HCT116 (cell line): ENCODE measurements around the gene RALGPS1. TPM values are rescaled to one million over a fixed set of nuclear protein-coding genes. Genes with fewer than 3 reads are reported as not detected.

ENCODE experiments used
- ATAC-seq: fragments of 200-7000 bp; cut with Tn5 transposase; 2 replicates; pipeline ENCODE4 v1.9.1; 2020; ENCODE audit warnings: mild to moderate bottlenecking, moderate library complexity
- BruUV-seq: library from RNA; stranded (reverse); fragments of 400-500 nt; replicated peaks from 2 replicates; lab custom pipeline; 2021; lab: Mats Ljungman, UMichigan
- CTCF ChIA-PET: fragments of 300-600 bp; sonication (Branson Sonifier 250); formaldehyde crosslinking; loops from one replicate; lab custom pipeline; 2021; ENCODE audit warnings: antibody characterized with exemption; lab: Charles Lee
- POLR2A ChIA-PET: fragments of 300-600, 350-600 bp; sonication (Branson Sonifier 250); formaldehyde crosslinking; loops from one replicate; lab custom pipeline; 2021; ENCODE audit warnings: antibody characterized with exemption; lab: Charles Lee
- RAD21 ChIA-PET, 2 experiments: fragments of 300-600 bp; sonication (Branson Sonifier 250); formaldehyde crosslinking; loops; one replicate each; lab custom pipeline; 2023; ENCODE audit warnings: low total read pairs in 2 of 2; ENCODE audit not compliant: uncharacterized antibody in 2 of 2, unreplicated experiment in 2 of 2, low non-redundant PET in 1 of 2; lab: Charles Lee
- DNase-seq: peaks from one replicate; pipeline ENCODE4 v3.0.0-alpha.2; 2010; ENCODE audit warnings: low read depth, low spot score
- H2AFZ ChIP-seq: fragments of 200-600 bp; shearing (Covaris generic), sonication (generic); 2 replicates; pipeline ENCODE4 v1.6.1; 2017; ENCODE audit warnings: low read depth, mixed run types, mixed read lengths, antibody characterized with exemption, low read length; ENCODE audit not compliant: poor library complexity, severe bottlenecking
- H3K27ac ChIP-seq: 2 replicates; pipeline ENCODE4 v1.5.1; 2012; ENCODE audit warnings: low read depth, low read length
- H3K27me3 ChIP-seq: fragments of 200-600 bp; sonication (generic); 2 replicates; pipeline ENCODE4 v1.6.1; 2016; ENCODE audit warnings: mixed run types, low read length, mixed read lengths; ENCODE audit not compliant: insufficient read depth
- H3K36me3 ChIP-seq, 2 experiments: fragments of 200-500 bp in 1 of 2; fragments of 200-600 bp in 1 of 2; sonication (Bioruptor generic) in 1 of 2; sonication (generic) in 1 of 2; 2 replicates each; pipeline versions ENCODE4 v1.5.1 to v1.6.1; 2014 to 2016; ENCODE audit warnings: low read length in 2 of 2, inconsistent platforms in 1 of 2, mixed read lengths in 1 of 2, mixed run types in 1 of 2; ENCODE audit not compliant: insufficient read depth in 2 of 2, control insufficient read depth in 1 of 2
- H3K4me1 ChIP-seq, 2 experiments: fragments of 200-600 bp in 1 of 2; sonication (generic) in 1 of 2; 2 replicates each; pipeline versions ENCODE4 v1.5.1 to v1.6.1; 2012 to 2017; ENCODE audit warnings: low read length in 2 of 2, inconsistent platforms in 1 of 2, mild to moderate bottlenecking in 1 of 2, mixed read lengths in 1 of 2, mixed run types in 1 of 2, moderate library complexity in 1 of 2; ENCODE audit not compliant: insufficient read depth in 2 of 2, control insufficient read depth in 1 of 2
- H3K4me2 ChIP-seq: fragments of 200-600 bp; sonication (generic); 2 replicates; pipeline ENCODE4 v1.6.1; 2017; ENCODE audit warnings: mixed run types, low read length, mixed read lengths
- H3K4me3 ChIP-seq, 2 experiments: fragments of 200-600 bp in 1 of 2; sonication (generic) in 1 of 2; replicated peaks in 1 of 2; 2 replicates each; pipeline ENCODE4 v1.5.1; 2011 to 2016; ENCODE audit warnings: low read length in 2 of 2, control low read depth in 1 of 2, low read depth in 1 of 2, mild to moderate bottlenecking in 1 of 2, mixed read lengths in 1 of 2, mixed run types in 1 of 2
- H3K79me2 ChIP-seq: fragments of 200-600 bp; sonication (generic); 2 replicates; pipeline ENCODE4 v1.6.1; 2017; ENCODE audit warnings: mild to moderate bottlenecking, mixed run types, low read length, moderate library complexity, mixed read lengths; ENCODE audit not compliant: insufficient read depth
- H3K9ac ChIP-seq: fragments of 200-600 bp; sonication (generic); 2 replicates; pipeline ENCODE4 v1.6.1; 2016; ENCODE audit warnings: low read length, mixed read lengths
- H3K9me2 ChIP-seq: fragments of 200-600 bp; sonication (generic), shearing (Covaris generic); 2 replicates; pipeline ENCODE4 v1.6.1; 2017; ENCODE audit warnings: mixed run types, mild to moderate bottlenecking, moderate library complexity; ENCODE audit not compliant: insufficient read depth
- H3K9me3 ChIP-seq, 2 experiments: fragments of 200-500 bp in 1 of 2; fragments of 200-600 bp in 1 of 2; sonication (Bioruptor generic) in 1 of 2; sonication (generic) in 1 of 2; 2 replicates each; pipeline ENCODE4 v1.6.1; 2014 to 2017; ENCODE audit warnings: low read length in 2 of 2, mixed read lengths in 2 of 2, inconsistent platforms in 1 of 2, low read depth in 1 of 2, mild to moderate bottlenecking in 1 of 2, mixed run types in 1 of 2, moderate library complexity in 1 of 2; ENCODE audit not compliant: control insufficient read depth in 1 of 2, insufficient read depth in 1 of 2
- H4K20me1 ChIP-seq: fragments of 200-600 bp; sonication (generic), shearing (Covaris generic); 2 replicates; pipeline ENCODE4 v1.6.1; 2017; ENCODE audit warnings: mixed run types, mild to moderate bottlenecking, moderate library complexity; ENCODE audit not compliant: insufficient read depth
- CBX3 ChIP-seq: IDR thresholded peaks from 2 replicates; pipeline ENCODE4 v1.6.1; 2012; ENCODE audit warnings: low read depth
- EGR1 ChIP-seq: IDR thresholded peaks from 2 replicates; pipeline ENCODE4 v1.6.1; 2012; ENCODE audit warnings: low read depth
- ELF1 ChIP-seq: IDR thresholded peaks from 2 replicates; pipeline ENCODE4 v1.6.1; 2012; ENCODE audit warnings: low read depth, borderline replicate concordance
- EZH2 ChIP-seq: fragments of 200-600 bp; sonication (generic); IDR thresholded peaks from 2 replicates; pipeline ENCODE4 v1.6.1; 2017; ENCODE audit warnings: antibody characterized with exemption, mixed run types
- EZH2phosphoT487 ChIP-seq: fragments of 200-600 bp; IDR thresholded peaks from 2 replicates; pipeline ENCODE4 v1.6.1; 2018; ENCODE audit warnings: antibody characterized with exemption, borderline replicate concordance
- FOSL1 ChIP-seq: IDR thresholded peaks from 2 replicates; pipeline ENCODE4 v1.6.1; 2012; ENCODE audit warnings: low read depth
- JUND ChIP-seq: IDR thresholded peaks from 2 replicates; pipeline ENCODE4 v1.6.1; 2012
- MAX ChIP-seq: IDR thresholded peaks from 2 replicates; pipeline ENCODE4 v1.6.1; 2012
- POLR2A ChIP-seq: IDR thresholded peaks from 2 replicates; pipeline ENCODE4 v1.7.0; 2011; ENCODE audit warnings: borderline replicate concordance; ENCODE audit not compliant: insufficient read depth, insufficient read length; ENCODE audit errors: extremely low read depth
- YY1 ChIP-seq: IDR thresholded peaks from 2 replicates; pipeline ENCODE4 v1.6.1; 2011; ENCODE audit warnings: low read length, low read depth, moderate library complexity, mild to moderate bottlenecking; ENCODE audit not compliant: insufficient replicate concordance; ENCODE audit errors: extremely low read depth
- ZFX ChIP-seq: fragments of 450-650 bp; IDR thresholded peaks from 2 replicates; pipeline ENCODE4 v1.6.1; 2017
- ZNF274 ChIP-seq: fragments of 200-500 bp; sonication (Bioruptor generic); IDR thresholded peaks from 2 replicates; pipeline ENCODE4 v1.6.1; 2014; ENCODE audit warnings: mild to moderate bottlenecking, low read depth, low read length, inconsistent platforms
- intact Hi-C: fragments of 100-400 bp; cut with micrococcal nuclease; formaldehyde crosslinking; loops from 2 replicates; pipeline ENCODE4 v1.10.0; 2022
- total RNA-seq: library from RNA; stranded (reverse); gene quantifications from one replicate; pipeline ENCODE4 v1.2.1, GENCODE V29; 2021; ENCODE audit not compliant: unreplicated experiment
- TF ChIP-seq, protein P1 (sequence below): IDR thresholded peaks from 2 replicates; pipeline ENCODE4 v1.6.1; 2011; ENCODE audit warnings: mild to moderate bottlenecking, low read length, moderate library complexity; ENCODE audit not compliant: insufficient replicate concordance; ENCODE audit errors: extremely low read depth

RALGPS1 gene
- total RNA-seq, 1 experiment from 2014 or later: 7.6 TPM

DNA sequence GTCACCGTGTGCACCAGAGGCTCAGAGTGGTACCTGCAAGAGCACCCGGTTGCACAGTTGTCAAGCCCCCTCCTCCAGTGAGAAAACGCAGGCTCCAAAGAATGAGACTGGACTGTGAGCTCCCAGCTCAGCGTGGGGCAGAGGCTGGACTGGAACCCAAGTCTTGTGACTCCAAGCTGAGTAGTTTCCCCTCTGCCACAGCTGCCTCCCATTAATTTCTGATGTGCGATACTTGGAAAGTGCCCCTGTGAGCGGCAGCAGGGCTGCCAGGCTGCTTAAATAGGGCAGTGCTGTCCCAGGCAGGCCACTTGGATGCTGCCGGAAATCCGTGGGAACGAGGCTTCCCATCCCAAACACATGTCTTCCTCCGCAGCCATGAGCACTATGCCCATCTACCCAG, 270.1 kb downstream of the RALGPS1 start:
- Histone ChIP-seq H3K79me2 (no peaks in the 10 kb centered on the region), H3K4me2 (no peak overlapping the region), H3K4me1 (peaks cover 24 to 38% of the 10 kb centered on the region in 2 experiments), H3K36me3 (no peaks in the 10 kb centered on the region), H3K4me3 (no peak overlapping the region), H3K27me3 (no peaks in the 10 kb centered on the region), H3K9me2 (no peaks in the 10 kb centered on the region), H4K20me1 (no peaks in the 10 kb centered on the region), H3K9me3 (no peaks in the 10 kb centered on the region), H3K9ac (no peak overlapping the region), H3K27ac (no peak overlapping the region), H2AFZ (no peak overlapping the region)
- ChIA-PET POLR2A (no interaction called here), RAD21 (no interaction called here), CTCF (no interaction called here)
- intact Hi-C loops: no loop called here
- no TSS peak for BruUV-seq
- TF ChIP-seq YY1 (no peak), FOSL1 (no peak), EGR1 (no peak), MAX (no peak), EZH2phosphoT487 (no peak), ZNF274 (no peak), ZFX (no peak), ELF1 (no peak), EZH2 (no peak), CBX3 (no peak), JUND (no peak), POLR2A (no peak)
- TF ChIP-seq, protein P1, sequence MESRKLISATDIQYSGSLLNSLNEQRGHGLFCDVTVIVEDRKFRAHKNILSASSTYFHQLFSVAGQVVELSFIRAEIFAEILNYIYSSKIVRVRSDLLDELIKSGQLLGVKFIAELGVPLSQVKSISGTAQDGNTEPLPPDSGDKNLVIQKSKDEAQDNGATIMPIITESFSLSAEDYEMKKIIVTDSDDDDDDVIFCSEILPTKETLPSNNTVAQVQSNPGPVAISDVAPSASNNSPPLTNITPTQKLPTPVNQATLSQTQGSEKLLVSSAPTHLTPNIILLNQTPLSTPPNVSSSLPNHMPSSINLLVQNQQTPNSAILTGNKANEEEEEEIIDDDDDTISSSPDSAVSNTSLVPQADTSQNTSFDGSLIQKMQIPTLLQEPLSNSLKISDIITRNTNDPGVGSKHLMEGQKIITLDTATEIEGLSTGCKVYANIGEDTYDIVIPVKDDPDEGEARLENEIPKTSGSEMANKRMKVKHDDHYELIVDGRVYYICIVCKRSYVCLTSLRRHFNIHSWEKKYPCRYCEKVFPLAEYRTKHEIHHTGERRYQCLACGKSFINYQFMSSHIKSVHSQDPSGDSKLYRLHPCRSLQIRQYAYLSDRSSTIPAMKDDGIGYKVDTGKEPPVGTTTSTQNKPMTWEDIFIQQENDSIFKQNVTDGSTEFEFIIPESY: no peak
- no peak for DNase-seq
- no peak for ATAC-seq
